AG04449 (cell line): ENCODE measurements around the gene RECQL5.

Experiments
- CTCF ChIA-PET: fragments of 350-600 bp; formaldehyde crosslinking; extraction: SDS; loops from one replicate; lab custom pipeline; 2021; ENCODE audit warnings: antibody characterized with exemption; lab: Yijun Ruan, JAX
- POLR2A ChIA-PET: fragments of 400-600, 350-600 bp; formaldehyde crosslinking; extraction: SDS; loops from one replicate; lab custom pipeline; 2020; ENCODE audit warnings: antibody characterized with exemption, inconsistent platforms; lab: Yijun Ruan, JAX
- DNase-seq: peaks from one replicate; pipeline ENCODE4 v3.0.0-alpha.2; 2010; ENCODE audit warnings: low read depth, low spot score
- H3K4me3 ChIP-seq: 2 replicates; pipeline ENCODE4 v1.5.1; 2011; ENCODE audit warnings: low read depth, mild to moderate bottlenecking, control low read depth, low read length
- CTCF ChIP-seq: IDR thresholded peaks from one replicate; pipeline ENCODE4 v1.5.1; 2011; ENCODE audit warnings: mild to moderate bottlenecking, moderate library complexity, low read length, control low read depth, inconsistent platforms; ENCODE audit not compliant: insufficient read depth; ENCODE audit errors: missing control alignments

The RECQL5 gene

GRCh38 chr17:75664099-75664549 lies 2.8 kb downstream of the RECQL5 start:
- DNase-seq: no peak
- TF ChIP-seq CTCF: no peak
- no peak overlapping the region for H3K4me3 ChIP-seq
- POLR2A ChIA-PET: no interaction called here
- CTCF ChIA-PET: interaction anchor here (24.4 kb wide), 1 partner anchor 28 kb away, joined by 746 read pairs; the partner anchor contains the start of gene SMIM5

- DNase-seq: no peak
- no peak overlapping the region for H3K4me3 ChIP-seq
- TF ChIP-seq CTCF: no peak
- POLR2A ChIA-PET: no interaction called here
- CTCF ChIA-PET: interaction anchor here (1.0 to 24.4 kb wide), 3 partner anchors 10 to 91 kb away, joined by 4 to 746 read pairs (median 14); partner anchors contain the start of gene SMIM5
Measured at GRCh38 chr17:75662511-75662910, 4.4 kb downstream of the RECQL5 start.

GRCh38 chr17:75661531-75661930 lies 5.4 kb downstream of the RECQL5 start:
- ChIA-PET CTCF (interaction anchor here (0.6 to 24.4 kb wide), 5 partner anchors 9 to 121 kb away, joined by 3 to 746 read pairs (median 14); partner anchors contain the start of gene SMIM5), POLR2A (no interaction called here)
- H3K4me3 ChIP-seq: no peak overlapping the region
- TF ChIP-seq CTCF: no peak
- DNase-seq: no peak

DNA sequence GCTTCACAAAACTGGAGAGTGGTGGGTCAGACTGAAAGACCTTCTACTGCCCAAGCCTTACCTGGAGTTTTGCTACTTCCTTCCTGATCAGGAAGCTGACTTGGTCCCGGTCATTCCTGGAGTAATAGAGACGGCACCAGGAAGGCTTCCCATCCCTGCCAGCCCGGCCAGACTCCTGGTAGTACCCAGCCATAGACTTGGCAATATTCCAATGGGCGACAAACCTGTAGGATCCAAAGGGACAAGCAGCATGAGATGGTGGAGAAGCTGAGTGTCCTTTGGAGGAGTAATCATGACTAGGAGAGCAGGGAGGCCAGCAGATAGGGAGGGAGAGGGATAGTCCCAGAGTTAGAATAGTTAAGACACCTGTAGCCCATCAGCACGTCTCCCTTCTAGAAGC lies 8.7 kb downstream of the RECQL5 start:
- CTCF ChIA-PET: interaction anchor here (1.0 to 24.4 kb wide), 10 partner anchors 8 to 236 kb away, joined by 3 to 746 read pairs (median 6); partner anchors contain the start of genes RECQL5, SAP30BP and SMIM5
- H3K4me3 ChIP-seq: no peak overlapping the region
- TF ChIP-seq CTCF: no peak
- POLR2A ChIA-PET: no interaction called here
- DNase-seq: no peak

DNA sequence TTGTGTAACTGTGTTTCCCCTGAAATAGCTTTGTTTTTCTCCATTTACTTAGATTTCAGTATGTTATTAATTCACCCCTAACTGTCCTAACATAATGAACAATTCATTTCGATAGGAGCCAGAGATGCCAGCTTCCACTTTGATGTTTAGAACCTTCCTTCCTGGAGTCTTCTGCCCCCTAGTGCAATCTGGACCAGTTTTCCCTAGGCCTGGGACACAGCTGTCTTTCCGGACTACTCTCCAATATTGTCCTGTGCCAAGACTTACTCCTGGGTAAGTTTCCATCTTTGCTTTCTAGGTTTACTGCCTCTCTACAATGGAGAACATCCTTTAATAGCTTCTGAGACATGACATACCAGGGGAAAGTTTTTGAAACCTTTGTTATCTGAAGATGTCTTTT lies 12.8 kb downstream of the RECQL5 start:
- TF ChIP-seq CTCF: no peak
- POLR2A ChIA-PET: interaction anchor here (0.6 to 0.7 kb wide), 2 partner anchors 99 to 428 kb away, joined by 3 read pairs; no protein-coding TSS in a partner anchor

DNA sequence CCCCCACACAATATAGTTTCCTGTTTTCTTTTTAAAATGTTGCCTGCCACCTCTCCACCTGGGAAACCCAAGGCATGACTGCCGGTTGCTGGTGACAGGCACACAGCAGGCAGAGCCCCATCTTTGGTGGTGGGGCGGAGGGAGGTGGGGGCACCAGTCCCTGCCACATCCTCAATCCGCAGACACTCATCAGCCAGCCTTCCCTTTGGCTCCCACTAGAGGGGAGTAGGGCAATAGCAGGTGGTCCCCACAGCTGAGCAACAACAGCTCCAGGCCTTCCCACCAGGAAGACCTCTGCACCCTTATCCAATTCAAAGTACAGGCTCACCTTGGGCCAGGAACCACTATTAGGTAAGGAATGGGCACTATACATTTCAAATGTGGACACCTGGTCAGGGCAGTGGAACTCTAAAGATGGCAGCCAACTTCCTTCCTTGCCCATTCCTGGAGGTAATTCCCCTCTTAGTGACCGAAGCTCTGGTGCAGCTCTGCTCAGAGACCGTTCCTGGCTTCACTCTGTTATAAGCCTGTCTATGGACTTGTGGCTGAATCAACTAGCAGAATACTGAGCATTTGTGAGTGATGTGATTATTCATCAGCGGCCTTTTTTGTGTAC lies 13.9 kb downstream of the RECQL5 start:
- CTCF ChIA-PET: interaction anchor here (0.8 to 24.4 kb wide), 9 partner anchors 9 to 226 kb away, joined by 3 to 746 read pairs (median 13); partner anchors contain the start of genes RECQL5, SAP30BP and SMIM5
- no peak overlapping the region for H3K4me3 ChIP-seq
- no peak for DNase-seq
- peak; percentile 78 for TF ChIP-seq CTCF
- POLR2A ChIA-PET: interaction anchor here (1.7 kb wide), 1 partner anchor 20 kb away, joined by 7 read pairs; the partner anchor contains the start of gene SMIM5

More for the DNA sequence above, 12.8 kb downstream of the RECQL5 start:
- CTCF ChIA-PET: interaction anchor here (0.7 to 24.4 kb wide), 13 partner anchors 8 to 383 kb away, joined by 3 to 746 read pairs (median 6); partner anchors contain the start of genes MIF4GD, RECQL5, SAP30BP and SMIM5
- no peak for DNase-seq
- H3K4me3 ChIP-seq: no peak overlapping the region
